GM19438 (cell line): ENCODE results near the gene CCDC73.
A peak's percentile ranks its signal among the peaks of the same experiment; 100 is the strongest.
"Not testable (repeated sequence)": the region's sequence is repeated elsewhere in the genome, so short reads cannot be mapped to it uniquely, and the experiment has no call there.

Experiments used
- ATAC-seq: cut with Tn5 transposase; IDR thresholded peaks from one replicate; pipeline ENCODE4 v1.9.1; 2021; ENCODE audit warnings: low read depth; ENCODE audit not compliant: unreplicated experiment

The CCDC73 gene

GRCh38 chr11:32809313-32809712 is 14.9 kb upstream of the CCDC73 start:
- peak; percentile 92 for ATAC-seq

GRCh38 chr11:32796425-32796824 is 2.0 kb upstream of the CCDC73 start:
- no peak for ATAC-seq

GRCh38 chr11:32792948-32793475 is 1.4 kb downstream of the CCDC73 start:
- ATAC-seq, result no peak

GRCh38 chr11:32792111-32792947 is 2.1 kb downstream of the CCDC73 start:
- no peak for ATAC-seq

GRCh38 chr11:32790916-32791315 is 3.5 kb downstream of the CCDC73 start:
- no peak for ATAC-seq

- no peak for ATAC-seq
These were observed 7.7 kb downstream of the CCDC73 start for GRCh38 chr11:32786811-32787210.

- ATAC-seq, result no peak
These were observed 9.2 kb downstream of the CCDC73 start for GRCh38 chr11:32785262-32785661.

- no peak for ATAC-seq
These were observed 12.7 kb downstream of the CCDC73 start for GRCh38 chr11:32781721-32782120.

- ATAC-seq, result not testable (repeated sequence)
These were observed 13.6 kb downstream of the CCDC73 start for GRCh38 chr11:32780839-32781238.

- ATAC-seq, result no peak
These were observed 15.3 kb downstream of the CCDC73 start for GRCh38 chr11:32779136-32779535.

GRCh38 chr11:32775908-32776307 is 18.6 kb downstream of the CCDC73 start:
- ATAC-seq, result no peak

- ATAC-seq, result no peak
These were observed 20.4 kb downstream of the CCDC73 start for GRCh38 chr11:32774081-32774480.

GRCh38 chr11:32772731-32773130 is 21.7 kb downstream of the CCDC73 start:
- ATAC-seq, result no peak

- not testable (repeated sequence) for ATAC-seq
These were observed 32.7 kb downstream of the CCDC73 start for GRCh38 chr11:32761774-32762173.

GRCh38 chr11:32758291-32758690 is 36.2 kb downstream of the CCDC73 start:
- ATAC-seq, result no peak

GRCh38 chr11:32753181-32753580 is 41.3 kb downstream of the CCDC73 start:
- not testable (repeated sequence) for ATAC-seq

GRCh38 chr11:32752001-32752400 is 42.5 kb downstream of the CCDC73 start:
- ATAC-seq, result no peak

GRCh38 chr11:32751381-32751780 is 43.1 kb downstream of the CCDC73 start:
- no peak for ATAC-seq

GRCh38 chr11:32729976-32730375 is 64.5 kb downstream of the CCDC73 start:
- ATAC-seq, result no peak

- no peak for ATAC-seq
These were observed 71.1 kb downstream of the CCDC73 start for GRCh38 chr11:32723332-32723731.

- ATAC-seq, result no peak
These were observed 72.2 kb downstream of the CCDC73 start for GRCh38 chr11:32722255-32722654.

GRCh38 chr11:32713496-32713895 is 81.0 kb downstream of the CCDC73 start:
- no peak for ATAC-seq
